K562 (cell line): ENCODE results near the gene NIPAL4. TPM values are rescaled to one million over a fixed set of nuclear protein-coding genes. Genes with fewer than 3 reads are reported as not detected.
A peak's percentile ranks its signal among the peaks of the same experiment; 100 is the strongest.

Experiments used
- ATF3 ChIP-seq, 2 experiments: fragments of 450-650 bp in 1 of 2; sonication (generic) in 1 of 2; formaldehyde crosslinking in 1 of 2; IDR thresholded peaks in 1 of 2; conservative IDR thresholded peaks in 1 of 2; 2 replicates each; pipeline versions ENCODE4 v1.6.1 to v1.8.1; 2016 to 2023; ENCODE audit warnings: mild to moderate bottlenecking in 2 of 2, moderate library complexity in 2 of 2, inconsistent platforms in 1 of 2, missing genetic modification reagents in 1 of 2
- CHD7 ChIP-seq: fragments of 200-600 bp; sonication (generic); IDR thresholded peaks from one replicate; pipeline ENCODE4 v1.6.1; 2012; ENCODE audit warnings: mild to moderate bottlenecking, low read depth, low read length, inconsistent platforms
- CSDE1 ChIP-seq, 2 experiments: fragments of 450-650 bp; IDR thresholded peaks; 2 replicates each; pipeline ENCODE4 v1.6.1; 2016; ENCODE audit warnings: mild to moderate bottlenecking in 1 of 2
- ELF1 ChIP-seq: fragments of 200-800 bp; sonication (Bioruptor generic); IDR thresholded peaks from 2 replicates; pipeline ENCODE4 v1.6.1; 2016; ENCODE audit warnings: missing genetic modification characterization, missing compliant biosample characterization
- ID3 ChIP-seq, 2 experiments: fragments of 250-450 bp in 1 of 2; fragments of 450-650 bp in 1 of 2; sonication (Bioruptor Pico) in 1 of 2; IDR thresholded peaks; 2 replicates each; pipeline versions ENCODE4 v1.6.1 to v1.8.0; 2016 to 2021; ENCODE audit warnings: mild to moderate bottlenecking in 2 of 2, moderate library complexity in 2 of 2, missing compliant biosample characterization in 1 of 2, missing genetic modification characterization in 1 of 2
- JUN ChIP-seq, 2 experiments: sonication (generic) in 1 of 2; formaldehyde crosslinking in 1 of 2; IDR thresholded peaks; 2 replicates each; pipeline versions ENCODE4 v1.6.1 to v1.8.0; 2012 to 2022; ENCODE audit warnings: borderline replicate concordance in 2 of 2, mild to moderate bottlenecking in 2 of 2, improper control_type of control experiment in 1 of 2, low read depth in 1 of 2, low read length in 1 of 2, missing genetic modification reagents in 1 of 2
- MXI1 ChIP-seq: IDR thresholded peaks from 2 replicates; pipeline ENCODE4 v1.6.1; 2011; ENCODE audit warnings: low read depth, mild to moderate bottlenecking, improper control_type of control experiment, low read length
- POLR2AphosphoS5 ChIP-seq: IDR thresholded peaks from 2 replicates; pipeline ENCODE4 v1.6.1; 2011; ENCODE audit warnings: mild to moderate bottlenecking, low read depth, low read length, moderate library complexity; ENCODE audit not compliant: control insufficient read depth, insufficient read depth
- THAP7 ChIP-seq: fragments of 250-450 bp; sonication (Bioruptor Pico); IDR thresholded peaks from 2 replicates; pipeline ENCODE4 v1.5.0; 2021
- XRCC4 ChIP-seq: IDR thresholded peaks from one replicate; pipeline ENCODE4 v1.6.1; 2011; ENCODE audit not compliant: insufficient read depth, insufficient read length; ENCODE audit errors: extremely low read depth
- ZC3H11A ChIP-seq: IDR thresholded peaks from 2 replicates; pipeline ENCODE4 v1.6.1; 2012; ENCODE audit warnings: low read depth, low read length, improper control_type of control experiment
- polyA plus RNA-seq, 8 experiments: library from polyadenylated mRNA; depleted of rRNA in 4 of 8; stranded (reverse) in 5 of 8; unstranded in 3 of 8; fragments of >200 nt; fragmentation: Nextera tagmentation in 2 of 8; fragmentation: Illumina TruSeq in 1 of 8; extraction: Ambion mirVana in 2 of 8; extraction: Trizol in 1 of 8; gene quantifications; 2 replicates each; pipeline versions ENCODE4 v1.2.1 to v1.2.3, GENCODE V29; 2011 to 2014; ENCODE audit warnings: inconsistent platforms in 1 of 8, missing spikeins in 1 of 8
- total RNA-seq, 7 experiments: library from RNA; depleted of rRNA in 6 of 7; stranded (reverse); fragments of >200 nt in 6 of 7; fragmentation: Illumina TruSeq in 2 of 7; extraction: Trizol in 2 of 7; gene quantifications; 2 replicates each; pipeline versions ENCODE4 v1.2.1 to v1.2.3, GENCODE V29; 2011 to 2021; ENCODE audit warnings: low replicate concordance in 1 of 7

Gene NIPAL4
- total and polyA plus RNA-seq, 9 of the 15 experiments (the other 6 are each of a cell fraction or from before 2014, with no cell fraction given), result not detected

GRCh38 chr5:157520911-157521703 is 61.1 kb downstream of the NIPAL4 start (continued):
- TF ChIP-seq CHD7 (no peak), ATF3 (IDR thresholded peaks at IDR 0.05) (peak; percentile 34), ATF3 (CRISPR knock-in tag; conservative IDR thresholded peaks at IDR 0.05) (no peak), MXI1 (no peak), ID3 (CRISPR knock-in tag; IDR thresholded peaks at IDR 0.05) (no peak), ID3 (tag; IDR thresholded peaks at IDR 0.05) (no peak), ZC3H11A (no peak), JUN (IDR thresholded peaks at IDR 0.05; ENCODE audit: borderline replicate concordance, low read depth, low read length) (0 out of 2 replicates have a peak, but pooled peaks have one; percentile 18), JUN (CRISPR knock-in tag; IDR thresholded peaks at IDR 0.05; ENCODE audit: borderline replicate concordance) (no peak), THAP7 (CRISPR knock-in tag) (no peak), XRCC4 (no peak), POLR2AphosphoS5 (no peak), CSDE1 (IDR thresholded peaks at IDR 0.05) (no peak), ELF1 (tag) (peak; percentile 61; the same call in 1 of the 2 replicates)
